ENCODE measurements around the gene CALN1.
"Not testable (repeated sequence)": the region's sequence is repeated elsewhere in the genome, so short reads cannot be mapped to it uniquely, and the experiment has no call there.

The CALN1 gene

DNA sequence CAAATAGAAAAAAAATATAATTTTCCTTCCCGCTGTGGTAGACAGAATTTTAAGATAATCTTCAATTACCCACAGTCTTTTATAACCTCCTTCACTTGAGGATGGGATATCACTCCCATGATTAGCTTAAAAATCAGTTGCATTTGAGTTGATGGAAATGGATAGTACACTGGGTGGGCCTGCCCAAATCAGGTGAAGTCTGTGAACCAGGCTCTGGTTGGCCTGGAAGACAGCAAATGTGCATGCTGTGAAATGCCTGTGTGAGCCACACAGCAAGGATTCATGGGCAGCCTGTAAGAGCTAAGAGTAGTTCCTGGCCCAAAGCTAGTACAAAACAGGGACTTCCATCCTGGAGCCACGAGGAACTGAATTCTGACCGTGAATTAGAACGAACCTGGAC lies 548.0 kb downstream of the CALN1 start:
- DNase-seq (ENCODE audit: low spot score), result no peak

DNA sequence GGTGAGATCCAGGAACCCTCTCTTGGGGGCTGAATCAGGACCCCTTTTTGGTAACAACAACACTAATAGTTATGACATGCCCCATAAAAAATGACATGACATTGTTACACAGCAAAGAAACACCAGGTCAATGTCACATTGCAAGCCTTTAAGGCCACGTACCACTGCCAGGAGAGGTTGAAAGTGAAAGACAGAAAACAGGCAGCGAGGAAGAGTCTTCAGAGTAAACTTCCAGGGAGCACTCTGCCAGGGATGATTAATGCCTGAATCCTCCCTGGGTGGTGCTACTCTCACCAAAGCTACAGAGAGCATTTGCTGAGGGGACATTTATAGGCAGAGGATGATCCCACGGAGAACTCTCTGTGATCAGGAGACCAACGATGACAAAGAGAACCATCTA lies 551.6 kb downstream of the CALN1 start:
- no peak for DNase-seq (ENCODE audit: low spot score)

DNA sequence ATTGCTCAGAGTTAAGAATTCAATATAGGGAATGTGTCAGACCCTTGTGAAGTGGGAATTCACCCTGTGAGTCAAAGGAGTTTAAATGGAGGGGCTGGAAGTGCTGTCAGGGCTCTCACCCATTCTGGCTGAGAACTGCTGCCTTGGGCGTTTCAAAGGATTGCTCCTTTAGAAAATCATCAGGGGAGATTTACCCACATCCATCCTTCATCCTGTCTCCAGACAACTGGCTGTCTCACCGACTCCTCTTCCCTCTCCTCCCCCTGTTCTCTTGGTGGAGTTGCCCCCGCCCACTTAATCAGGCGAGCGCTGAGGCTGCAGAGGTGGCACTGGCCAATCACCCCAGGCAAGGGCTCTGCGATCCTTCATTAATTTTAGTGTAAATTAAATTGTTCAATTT lies 554.8 kb downstream of the CALN1 start:
- no peak for DNase-seq (ENCODE audit: low spot score)

DNA sequence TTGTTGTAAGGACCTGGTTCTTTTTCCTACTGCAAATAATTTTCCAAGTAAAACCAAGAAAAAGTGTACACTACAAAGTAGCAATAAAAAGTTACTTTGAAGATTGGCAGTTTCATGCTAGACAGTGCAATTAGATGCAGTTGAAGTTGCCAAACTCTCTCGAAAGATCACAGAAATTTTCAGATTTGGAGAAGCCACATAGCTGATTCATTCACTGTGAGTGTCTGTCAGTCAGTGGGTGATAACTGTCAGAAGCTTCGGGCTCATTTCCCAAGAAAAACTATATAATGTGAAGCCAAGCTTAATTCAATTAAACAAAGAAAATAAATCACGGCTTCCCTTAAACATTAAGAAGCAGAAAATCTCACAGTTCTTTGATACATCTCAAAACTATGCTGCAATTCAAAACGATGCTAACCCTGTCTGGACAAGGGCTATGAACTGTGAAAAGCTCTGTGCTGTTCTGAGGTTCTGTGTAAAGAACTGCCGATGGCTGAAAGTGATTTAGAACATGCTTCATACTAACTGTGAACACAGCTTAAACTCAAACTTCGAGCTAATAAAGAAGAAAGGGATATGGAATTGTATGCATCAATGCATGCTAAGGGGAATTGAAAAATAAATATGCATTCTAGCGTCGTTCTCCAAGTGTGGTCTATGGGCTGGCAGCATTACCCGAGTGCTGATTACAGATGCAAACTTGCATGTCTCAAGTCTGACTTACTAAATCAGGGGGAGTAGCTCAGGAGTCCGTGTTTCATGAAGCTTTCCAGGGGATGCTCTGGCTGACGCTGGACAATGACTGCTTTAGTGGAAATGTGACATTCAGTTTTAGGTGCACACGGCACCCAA lies 557.4 kb downstream of the CALN1 start:
- peak; percentile 21 for DNase-seq (ENCODE audit: low spot score)

DNA sequence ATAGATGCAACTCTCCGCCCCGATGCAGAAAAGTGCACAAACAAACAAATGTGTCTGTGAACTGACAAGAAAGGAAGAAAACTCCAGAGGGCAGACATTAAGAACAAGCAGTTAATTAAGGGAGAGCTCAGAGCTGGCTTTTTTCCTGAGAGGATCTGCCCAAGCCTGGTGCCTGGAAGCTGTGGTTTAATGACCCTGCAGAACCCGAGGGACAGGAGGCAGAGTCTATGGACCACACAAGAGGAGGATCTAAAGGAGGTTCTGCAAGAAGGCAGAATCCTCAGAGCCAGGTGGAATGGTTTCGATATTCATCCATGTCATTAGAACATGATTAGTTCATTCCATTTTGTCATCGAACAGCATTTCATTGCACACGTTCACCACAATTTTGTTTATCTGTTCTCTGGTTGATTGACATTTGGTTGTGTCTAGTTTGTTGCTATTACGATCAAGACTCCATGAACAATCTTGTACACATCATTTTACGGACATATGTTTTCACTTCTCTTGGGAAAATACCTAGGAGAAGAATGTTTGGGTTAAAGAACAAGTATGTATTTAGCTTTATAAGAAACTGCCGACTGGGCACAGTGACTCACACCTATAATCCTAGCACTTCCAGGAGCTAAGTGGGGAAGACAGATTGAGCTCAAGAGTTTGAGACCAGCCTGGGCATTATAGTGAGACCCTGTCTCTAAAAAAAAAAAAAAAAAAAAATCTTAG lies 560.2 kb downstream of the CALN1 start:
- no peak for DNase-seq (ENCODE audit: low spot score)

DNA sequence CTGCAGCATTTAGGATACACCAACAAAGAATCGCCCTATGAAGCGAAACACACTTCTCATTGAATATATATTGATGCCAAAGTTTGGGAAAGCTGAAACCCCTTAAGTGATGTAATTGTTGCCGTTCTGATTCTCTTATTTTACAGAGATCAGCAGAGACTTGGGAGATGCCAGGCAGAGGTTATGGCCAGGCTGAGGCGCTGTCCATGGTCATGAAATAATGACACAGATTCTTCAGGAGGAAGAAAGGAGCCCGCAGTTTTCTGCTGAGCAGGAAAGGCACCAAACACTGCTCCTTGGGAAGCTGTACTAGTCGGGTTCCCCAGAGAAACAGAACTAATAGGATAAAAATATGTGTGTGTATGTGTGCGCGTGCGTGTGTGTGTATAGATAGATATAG lies 566.0 kb downstream of the CALN1 start:
- no peak for DNase-seq (ENCODE audit: low spot score)

DNA sequence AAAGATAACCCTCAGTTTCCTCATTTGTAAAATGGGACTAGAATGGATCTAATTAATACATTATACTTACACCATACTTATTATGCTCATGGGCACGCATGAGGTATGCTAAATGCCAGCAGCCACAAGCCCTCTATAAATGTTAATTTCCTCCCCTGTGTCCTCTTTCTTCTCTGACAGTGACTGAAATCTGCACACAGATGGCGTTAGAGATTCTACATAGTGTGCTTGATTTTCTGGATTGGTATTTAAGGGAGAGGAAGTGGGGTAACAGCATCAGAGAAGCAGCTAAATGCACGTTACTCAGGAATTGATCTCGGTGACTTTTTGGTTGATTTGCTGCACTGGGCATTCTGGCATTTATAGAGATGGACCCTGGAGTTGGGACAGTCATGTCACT lies 568.5 kb downstream of the CALN1 start:
- peak; percentile 63 for DNase-seq (ENCODE audit: low spot score)

DNA sequence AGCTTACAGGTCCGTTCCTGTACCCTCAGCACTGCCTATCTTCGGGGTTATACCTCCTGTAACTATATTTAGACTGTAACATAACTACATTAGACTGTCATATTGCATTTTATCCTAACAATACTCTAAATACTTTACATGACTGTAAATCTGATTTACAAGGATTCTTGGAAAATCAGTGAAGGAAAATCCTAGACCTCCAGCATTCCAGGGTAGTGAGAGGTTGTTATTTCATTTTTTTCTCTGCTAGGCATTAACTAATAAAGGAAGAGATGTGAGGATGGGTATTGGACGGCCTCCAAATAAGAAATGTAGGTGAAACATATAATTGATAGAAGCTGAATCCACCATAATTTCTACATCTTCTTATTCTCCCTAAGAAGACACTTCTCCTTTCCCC lies 569.4 kb downstream of the CALN1 start:
- no peak for DNase-seq (ENCODE audit: low spot score)

DNA sequence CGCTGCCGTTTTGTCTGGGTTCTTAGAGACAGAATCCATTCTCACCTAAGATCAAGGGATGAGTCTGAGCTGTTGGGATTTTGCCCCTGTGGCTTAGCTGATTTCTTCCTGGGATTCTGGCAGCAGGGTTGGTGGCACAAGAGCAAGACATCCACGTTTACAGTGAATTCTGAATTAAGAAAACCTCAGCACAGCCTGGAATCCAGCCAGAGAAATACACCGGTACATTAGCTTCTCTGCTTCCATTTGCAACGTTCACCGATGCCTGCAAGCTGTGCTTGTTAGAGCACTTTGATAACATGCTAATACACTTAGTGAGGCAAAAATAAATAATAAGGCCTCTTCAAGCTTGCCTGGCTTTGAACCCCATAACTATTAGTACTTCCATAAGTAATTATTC lies 569.8 kb downstream of the CALN1 start:
- no peak for DNase-seq (ENCODE audit: low spot score)

DNA sequence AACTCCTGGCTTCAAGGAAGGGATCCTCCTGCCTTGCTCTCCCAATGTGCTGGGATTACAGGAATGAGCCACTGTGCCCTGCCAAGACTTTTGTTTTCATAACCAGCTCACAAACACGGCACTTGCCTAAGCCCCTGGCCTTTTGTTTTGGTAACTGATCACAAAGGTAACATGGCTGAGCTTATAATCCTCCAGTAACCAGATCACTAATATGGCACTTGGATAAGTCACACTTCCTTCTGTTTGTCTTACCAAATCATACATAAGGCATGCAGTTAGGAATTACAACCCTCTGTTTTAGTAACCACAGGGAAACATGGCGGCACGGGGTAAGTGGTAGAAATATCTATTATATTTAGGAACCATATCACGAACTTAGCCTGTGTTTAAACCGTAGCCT lies 577.1 kb downstream of the CALN1 start:
- DNase-seq (ENCODE audit: low spot score), result no peak

DNA sequence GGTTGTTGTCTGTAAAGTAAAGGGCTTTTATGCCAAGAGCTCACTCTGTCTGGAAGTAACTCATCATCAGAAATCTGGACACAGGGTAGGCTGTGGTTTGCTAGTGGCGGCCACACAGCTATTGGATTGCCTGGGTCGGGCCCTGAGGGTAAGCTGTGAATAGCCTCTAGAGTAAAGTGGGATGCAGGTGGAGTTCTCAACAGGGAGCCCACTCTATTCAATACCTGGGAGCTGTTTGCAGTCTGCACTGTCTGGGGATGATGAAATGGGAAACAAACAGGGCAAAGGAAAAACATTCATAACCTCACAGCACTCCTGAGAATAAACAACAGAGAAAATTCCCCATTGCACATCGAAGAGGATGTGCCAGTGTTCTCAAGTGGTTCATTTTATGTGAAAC lies 582.6 kb downstream of the CALN1 start:
- DNase-seq (ENCODE audit: low spot score), result no peak

DNA sequence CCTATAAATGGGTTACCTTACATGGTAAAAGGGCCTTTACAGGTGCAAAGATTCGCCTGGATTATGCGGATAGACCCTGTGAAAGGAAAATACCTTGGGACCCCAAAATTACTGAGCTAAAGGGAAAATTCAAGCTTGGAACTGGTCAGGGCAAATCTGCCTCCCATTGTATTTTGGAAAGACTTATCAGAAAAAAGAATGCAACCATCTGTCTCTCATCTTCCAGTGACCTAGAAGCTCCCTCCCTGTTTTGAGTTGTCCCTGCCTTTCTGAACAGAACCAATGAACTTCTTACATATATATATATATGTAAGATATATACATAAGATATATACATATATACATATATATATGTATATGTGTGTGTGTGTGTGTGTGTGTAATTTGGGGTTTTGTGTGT lies 583.8 kb downstream of the CALN1 start:
- DNase-seq (ENCODE audit: low spot score), result no peak

DNA sequence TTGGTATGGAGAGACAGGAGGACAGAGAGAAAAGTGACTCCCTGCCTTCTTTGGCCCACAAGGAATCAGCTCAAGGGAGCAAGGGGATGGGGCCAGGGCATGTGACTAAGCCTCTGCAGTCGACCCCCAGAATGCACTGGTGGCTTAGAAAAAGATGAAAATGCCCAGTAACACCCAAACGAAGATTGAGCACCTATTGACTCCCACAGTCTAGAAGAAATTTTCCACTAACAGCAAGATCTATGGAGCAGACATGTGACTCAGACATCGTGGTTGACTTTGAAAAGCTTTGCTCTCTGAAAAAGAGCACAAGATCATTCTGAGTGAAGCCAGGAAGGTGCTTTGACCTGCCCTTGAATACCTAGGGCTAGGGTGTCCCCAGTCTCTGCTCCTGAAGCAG lies 586.0 kb downstream of the CALN1 start:
- no peak for DNase-seq (ENCODE audit: low spot score)

DNA sequence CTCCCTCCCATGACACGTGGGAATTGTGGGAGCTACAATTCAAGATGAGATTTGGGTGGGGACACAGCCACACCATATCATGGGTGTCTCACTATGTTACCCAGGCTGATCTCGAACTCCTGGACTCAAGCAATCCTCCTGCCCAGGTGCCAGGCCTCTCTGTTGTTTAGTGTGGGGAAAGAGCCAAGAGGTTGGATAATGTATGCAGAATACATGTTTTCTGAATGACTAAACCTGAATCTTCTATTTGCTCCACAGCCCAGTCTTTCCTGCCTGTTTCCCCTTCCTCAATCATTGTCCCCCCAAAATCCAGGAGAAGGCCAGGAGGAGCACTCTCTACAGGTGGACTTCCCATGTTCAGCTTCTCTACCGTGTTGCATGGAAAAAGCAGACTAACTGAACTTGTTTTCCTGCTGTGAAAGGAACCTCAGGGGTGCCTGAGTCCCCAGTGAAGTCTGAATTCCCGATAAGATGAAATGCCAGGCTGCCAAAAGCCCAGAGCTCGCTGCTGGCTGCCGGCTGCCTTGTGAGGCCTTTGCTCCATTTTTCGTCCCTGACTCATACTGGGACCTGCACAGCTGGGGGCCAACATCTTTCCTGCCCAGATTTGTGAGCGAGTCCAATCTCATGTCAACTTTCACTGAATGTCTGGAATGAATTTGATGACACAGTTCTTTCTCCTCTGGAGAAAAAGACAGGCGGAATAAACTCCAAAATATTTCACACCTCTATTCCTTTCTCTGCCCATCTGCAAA lies 588.0 kb downstream of the CALN1 start:
- no peak for DNase-seq (ENCODE audit: low spot score)

DNA sequence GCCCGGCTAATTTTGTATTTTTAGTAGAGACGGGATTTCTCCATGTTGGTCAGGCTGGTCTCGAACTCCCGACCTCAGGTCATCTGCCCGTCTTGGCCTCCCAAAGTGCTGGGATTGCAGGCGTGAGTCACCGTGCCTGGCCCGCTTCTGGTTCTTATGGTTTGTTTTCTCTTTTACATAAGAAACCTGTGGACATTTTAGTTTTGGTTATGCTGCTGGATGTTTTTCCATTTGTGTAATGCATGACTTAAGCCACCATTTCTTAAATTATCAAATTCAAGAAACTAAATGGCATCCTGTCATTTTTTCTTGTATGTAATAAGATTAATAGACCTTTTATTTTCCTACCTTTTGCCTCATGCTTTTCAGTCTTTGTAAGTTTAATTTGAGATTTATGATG lies 589.7 kb downstream of the CALN1 start:
- not testable (repeated sequence) for DNase-seq (ENCODE audit: low spot score)

DNA sequence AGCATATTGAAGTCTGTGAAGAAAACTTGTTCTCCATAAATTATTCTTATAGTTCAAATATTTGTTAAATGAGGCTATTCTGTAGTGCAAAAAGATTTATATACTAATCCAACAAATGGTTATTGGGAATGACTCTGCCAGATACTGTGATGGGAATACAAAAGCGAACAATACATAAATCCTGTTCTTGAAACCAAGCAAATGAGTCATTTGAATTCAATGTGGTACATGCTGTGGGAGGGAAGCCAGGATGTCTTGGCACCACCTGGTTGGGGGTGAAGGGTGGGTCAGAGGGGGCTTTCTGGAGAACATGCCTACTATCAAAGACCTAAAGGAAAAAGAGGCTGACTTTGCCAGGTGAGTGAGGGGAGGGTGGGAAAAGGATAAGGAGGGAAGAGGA lies 594.2 kb downstream of the CALN1 start:
- DNase-seq (ENCODE audit: low spot score), result no peak

DNA sequence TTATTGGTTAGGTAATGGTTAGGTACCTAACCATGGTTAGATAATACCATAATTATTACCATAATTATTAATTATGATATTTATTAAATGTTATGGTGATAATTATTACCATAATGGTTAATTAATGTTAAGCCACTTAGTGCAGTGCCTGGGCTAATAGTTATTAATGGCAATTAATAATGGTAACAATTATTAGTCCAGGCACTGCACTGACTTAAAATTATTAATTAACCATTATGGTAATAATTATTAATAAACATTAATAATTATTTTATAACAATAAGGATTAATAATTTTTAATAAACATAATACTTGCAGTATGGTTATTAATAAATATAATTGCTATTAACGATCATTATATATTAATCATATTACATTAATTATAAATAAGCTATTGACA lies 604.0 kb downstream of the CALN1 start:
- DNase-seq (ENCODE audit: low spot score), result no peak

DNA sequence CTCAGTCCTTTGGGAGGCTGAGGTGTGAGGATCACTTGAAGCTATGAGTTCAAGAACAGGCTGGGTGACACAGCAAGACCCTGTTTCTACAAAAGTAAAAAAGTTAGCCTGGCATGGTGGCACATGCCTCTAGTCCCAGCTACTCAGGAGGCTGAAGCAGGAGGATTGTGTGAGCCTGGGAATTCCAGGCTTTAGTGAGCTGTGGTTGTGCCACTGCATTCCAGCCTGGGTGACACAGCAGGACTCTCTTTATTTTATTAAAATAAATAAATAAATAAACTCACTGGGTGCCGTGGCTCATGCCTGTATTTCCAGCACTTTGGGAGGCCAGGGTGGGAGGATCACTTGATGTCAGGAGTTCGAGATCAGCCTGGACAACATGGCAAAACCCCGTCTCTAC lies 607.9 kb downstream of the CALN1 start:
- DNase-seq (ENCODE audit: low spot score), result no peak

DNA sequence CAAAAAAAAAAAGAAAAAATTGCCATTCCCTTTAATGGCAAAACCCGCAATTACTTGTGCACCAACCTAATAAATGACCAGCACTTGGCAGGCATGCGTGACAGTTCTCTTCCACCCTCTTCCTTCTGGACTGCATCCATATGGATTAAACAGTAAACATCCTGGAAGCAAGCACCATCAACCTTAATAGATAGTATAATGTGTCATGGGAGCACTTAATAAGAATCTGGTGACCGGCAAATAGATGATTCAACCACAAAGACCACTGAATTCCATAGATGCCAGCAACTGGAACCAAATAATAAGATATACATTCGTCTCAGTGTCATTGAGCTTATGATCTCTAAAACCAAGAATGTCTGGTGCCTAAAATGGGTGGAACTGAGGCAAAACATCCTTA lies 610.2 kb downstream of the CALN1 start:
- DNase-seq (ENCODE audit: low spot score), result no peak

DNA sequence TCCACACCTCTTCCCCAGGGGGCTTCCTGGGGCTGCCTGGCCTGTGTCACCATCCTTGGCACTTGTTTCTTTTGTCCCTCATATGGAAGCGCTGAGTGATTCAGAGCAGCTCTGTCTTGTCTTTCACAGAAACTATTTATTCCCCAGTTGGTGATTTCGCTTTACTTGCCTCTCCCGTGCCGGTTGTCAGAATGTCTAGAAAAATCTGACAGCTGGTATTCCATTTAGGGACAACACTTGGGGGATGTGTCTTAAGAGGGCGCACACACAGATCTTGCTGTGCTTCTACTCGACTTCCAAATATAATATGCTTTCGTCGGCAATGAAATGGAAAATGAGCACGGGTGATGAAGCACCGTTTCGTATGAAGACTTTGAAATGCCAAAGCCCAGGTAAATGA lies 611.8 kb downstream of the CALN1 start:
- no peak for DNase-seq (ENCODE audit: low spot score)

DNA sequence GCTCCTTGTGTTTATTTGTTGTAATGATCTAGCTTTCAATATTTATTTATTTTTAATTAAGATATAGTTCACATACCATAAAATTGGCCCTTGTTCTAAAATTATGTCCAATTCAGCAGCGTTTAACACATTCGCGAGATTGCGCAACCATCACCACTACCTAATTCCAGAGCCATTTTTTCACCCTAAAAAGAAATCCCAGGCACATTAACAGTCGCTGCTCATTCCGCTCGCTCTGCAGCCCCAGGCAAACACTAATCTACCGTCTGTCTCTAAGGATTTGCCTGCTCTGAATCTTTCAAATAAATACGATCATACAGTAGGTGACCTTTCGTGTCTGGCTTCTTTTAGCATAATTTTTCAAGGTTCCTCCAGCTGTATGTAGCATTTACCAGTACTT lies 616.7 kb downstream of the CALN1 start:
- no peak for DNase-seq (ENCODE audit: low spot score)

DNA sequence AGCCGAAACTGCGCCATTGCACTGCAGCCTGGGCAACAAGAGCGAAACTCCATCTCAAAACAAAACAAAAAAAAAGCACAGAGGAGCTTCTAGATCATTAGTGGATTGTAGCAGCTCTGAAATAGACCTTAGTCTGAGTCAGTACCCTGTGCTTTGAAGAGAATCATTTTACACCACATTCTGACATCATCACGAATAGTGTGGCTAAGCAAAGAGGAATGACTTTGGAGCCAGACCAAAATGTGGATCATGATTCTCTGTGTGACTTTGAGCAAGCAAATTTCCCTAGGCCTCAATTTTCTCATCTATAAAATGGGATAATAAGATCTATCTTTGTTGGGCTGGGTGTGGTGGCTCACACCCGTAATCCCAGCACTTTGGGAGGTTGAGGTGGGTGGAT lies 618.9 kb downstream of the CALN1 start:
- DNase-seq (ENCODE audit: low spot score), result no peak

DNA sequence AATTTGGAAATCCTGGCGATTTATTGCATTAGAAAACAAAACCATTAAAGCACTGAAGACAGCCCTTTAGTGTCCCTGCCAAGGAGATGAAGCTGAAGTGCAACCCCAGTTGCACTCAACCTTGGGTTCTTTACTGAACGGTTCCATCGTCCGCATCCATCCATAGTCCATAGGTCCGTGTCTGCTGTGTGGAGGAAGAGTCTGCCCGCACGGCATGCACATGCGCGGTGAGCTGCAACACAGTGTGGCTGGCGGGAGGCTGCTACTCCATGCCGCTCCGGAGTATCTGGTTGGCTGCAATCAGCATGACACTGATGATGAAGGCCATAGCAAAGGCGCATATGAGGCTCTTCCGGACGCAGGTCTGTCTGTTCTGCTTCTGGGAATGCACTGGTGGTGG lies 624.6 kb downstream of the CALN1 start:
- no peak for DNase-seq (ENCODE audit: low spot score)
